SK-N-SH treated with all-trans-retinoic acid at 6 μM for 48 hours (cell line): ENCODE results near the gene GRK5.

Experiments
- ARNTL ChIP-seq: fragments of 450-650 bp; formaldehyde crosslinking; IDR thresholded peaks from 2 replicates; pipeline ENCODE4 v1.5.0; 2020; ENCODE audit warnings: low read depth, mild to moderate bottlenecking, moderate library complexity, borderline replicate concordance
- BACH2 ChIP-seq: fragments of 250-450 bp; sonication (Bioruptor Pico); IDR thresholded peaks from 2 replicates; pipeline ENCODE4 v1.9.0; 2021; ENCODE audit warnings: mild to moderate bottlenecking, borderline replicate concordance
- CREB5 ChIP-seq: fragments of 250-450 bp; sonication (Bioruptor Pico); IDR thresholded peaks from 2 replicates; pipeline ENCODE4 v1.5.1; 2020; ENCODE audit warnings: low read depth, mild to moderate bottlenecking, moderate library complexity
- CSRNP3 ChIP-seq: fragments of 250-450 bp; sonication (Bioruptor Pico); IDR thresholded peaks from 2 replicates; pipeline ENCODE4 v1.5.1; 2021; ENCODE audit warnings: mild to moderate bottlenecking, moderate library complexity
- PATZ1 ChIP-seq: fragments of 250-450 bp; sonication (Bioruptor Pico); IDR thresholded peaks from 2 replicates; pipeline ENCODE4 v1.8.0; 2020; ENCODE audit warnings: mild to moderate bottlenecking, moderate library complexity, borderline replicate concordance
- SNAI2 ChIP-seq: fragments of 250-450 bp; sonication (Bioruptor Pico); IDR thresholded peaks from 2 replicates; pipeline ENCODE4 v1.5.0; 2020; ENCODE audit warnings: mild to moderate bottlenecking, moderate library complexity
- TSHZ2 ChIP-seq: fragments of 250-450 bp; sonication (Bioruptor Pico); IDR thresholded peaks from 2 replicates; pipeline ENCODE4 v1.5.0; 2020; ENCODE audit warnings: mild to moderate bottlenecking, moderate library complexity
- ZFP3 ChIP-seq: fragments of 250-450 bp; sonication (Bioruptor Pico); IDR thresholded peaks from 2 replicates; pipeline ENCODE4 v1.5.0; 2020; ENCODE audit warnings: mild to moderate bottlenecking, moderate library complexity
- ZFP30 ChIP-seq: fragments of 450-650 bp; formaldehyde crosslinking; IDR thresholded peaks from 2 replicates; pipeline ENCODE4 v1.5.0; 2022; ENCODE audit warnings: mild to moderate bottlenecking, moderate library complexity
- ZNF70 ChIP-seq: fragments of 450-650 bp; formaldehyde crosslinking; IDR thresholded peaks from 2 replicates; pipeline ENCODE4 v1.5.0; 2020; ENCODE audit warnings: mild to moderate bottlenecking, moderate library complexity

GRCh38 chr10:119419931-119420330, 212.6 kb downstream of the GRK5 start:
- TF ChIP-seq ZFP3 (no peak), BACH2 (CRISPR knock-in tag) (no peak), CREB5 (CRISPR knock-in tag) (no peak), ARNTL (CRISPR knock-in tag) (no peak), PATZ1 (no peak), ZFP30 (CRISPR knock-in tag) (no peak), TSHZ2 (CRISPR knock-in tag) (no peak), SNAI2 (no peak), CSRNP3 (no peak), ZNF70 (CRISPR knock-in tag) (no peak)
